GM19239 (cell line): ENCODE data around the gene RPL36A.

Experiments
- DNase-seq: peaks from one replicate; pipeline ENCODE4 v3.0.0; 2011; ENCODE audit warnings: low spot score; ENCODE audit not compliant: insufficient read length
- FAIRE-seq: peaks from 2 replicates; lab custom pipeline; 2011; peaks lifted over from hg19 to GRCh38; lab: Jason Lieb, UNC

The RPL36A gene

GRCh38 chrX:101427954-101428353 is 37.1 kb downstream of the RPL36A start:
- no peak for FAIRE-seq
- no peak for DNase-seq

GRCh38 chrX:101429934-101430333 is 39.1 kb downstream of the RPL36A start:
- DNase-seq: no peak
- no peak for FAIRE-seq

- DNase-seq (no peak), FAIRE-seq (no peak)
Measured at GRCh38 chrX:101430457-101431078, 39.8 kb downstream of the RPL36A start.

- FAIRE-seq (no peak), DNase-seq (no peak)
Measured at GRCh38 chrX:101442085-101442484, 51.3 kb downstream of the RPL36A start.
